Suprapubic skin (tissue), 3 donors: Measurements from ENCODE around the gene ARL8A.

Source experiments
- CTCF ChIP-seq, 2 donors: fragments of 200-600 bp in 1 of 2; fragments of 450-650 bp in 1 of 2; sonication (generic) in 1 of 2; IDR thresholded peaks; one replicate each; pipeline ENCODE4 v1.5.1; 2016 to 2019; ENCODE audit warnings: antibody characterized with exemption in 2 of 2, mild to moderate bottlenecking in 1 of 2, moderate library complexity in 1 of 2
- POLR2A ChIP-seq, 2 donors: fragments of 450-650 bp; IDR thresholded peaks; one replicate each; pipeline ENCODE4 v1.6.1; 2017; ENCODE audit warnings: antibody characterized with exemption in 2 of 2, mild to moderate bottlenecking in 2 of 2, moderate library complexity in 2 of 2

GRCh38 chr1:202165942-202166843 is 21.7 kb upstream of the ARL8A start:
- TF ChIP-seq CTCF (IDR thresholded peaks at IDR 0.05) (no peak), POLR2A (IDR thresholded peaks at IDR 0.05) (no peak)
